HPDE6-E6E7 (cell line): ENCODE results near the gene TTC33.
"Not testable (repeated sequence)": the region's sequence is repeated elsewhere in the genome, so short reads cannot be mapped to it uniquely, and the experiment has no call there.

Experiments
- DNase-seq: peaks from one replicate; pipeline ENCODE4 v3.0.0; 2011; ENCODE audit warnings: missing footprints; ENCODE audit errors: extremely low spot score

TTC33 gene

GRCh38 chr5:40571729-40572128, 184.0 kb downstream of the TTC33 start:
- DNase-seq: no peak

GRCh38 chr5:40570408-40571129, 185.2 kb downstream of the TTC33 start:
- DNase-seq: no peak

DNA sequence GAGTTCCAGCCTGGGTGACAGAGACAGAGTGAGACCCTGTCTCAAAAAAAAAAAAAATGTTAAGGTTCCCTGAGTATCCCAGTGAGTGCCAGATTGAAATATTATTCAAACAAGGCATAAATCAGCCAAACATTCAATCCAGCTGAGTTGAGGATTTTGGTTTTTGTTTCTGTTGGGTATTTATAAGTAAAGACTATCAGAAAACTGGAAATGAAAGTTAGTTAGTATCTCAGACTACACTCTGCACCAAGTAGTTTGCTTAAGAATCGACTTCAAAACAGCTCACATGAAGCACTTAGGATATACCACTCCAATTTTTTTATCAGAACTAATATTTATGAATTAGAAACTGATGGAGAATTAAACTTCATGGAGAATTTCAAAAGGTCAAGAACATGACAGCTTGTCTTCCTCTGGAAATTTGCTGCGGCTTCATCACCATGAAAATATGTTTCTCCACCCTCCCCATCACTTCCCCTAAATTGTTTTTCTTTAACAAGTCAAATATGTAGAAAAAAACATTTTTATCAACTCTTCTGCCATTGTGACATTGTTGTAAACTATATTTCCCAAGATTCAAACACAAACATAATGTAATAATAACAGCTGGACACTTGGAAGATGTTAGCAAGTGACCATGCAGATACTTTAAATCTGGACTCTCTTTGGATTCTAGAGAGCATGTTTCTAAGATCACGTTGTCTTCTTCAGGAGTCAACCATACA, 186.1 kb downstream of the TTC33 start:
- DNase-seq: no peak

DNA sequence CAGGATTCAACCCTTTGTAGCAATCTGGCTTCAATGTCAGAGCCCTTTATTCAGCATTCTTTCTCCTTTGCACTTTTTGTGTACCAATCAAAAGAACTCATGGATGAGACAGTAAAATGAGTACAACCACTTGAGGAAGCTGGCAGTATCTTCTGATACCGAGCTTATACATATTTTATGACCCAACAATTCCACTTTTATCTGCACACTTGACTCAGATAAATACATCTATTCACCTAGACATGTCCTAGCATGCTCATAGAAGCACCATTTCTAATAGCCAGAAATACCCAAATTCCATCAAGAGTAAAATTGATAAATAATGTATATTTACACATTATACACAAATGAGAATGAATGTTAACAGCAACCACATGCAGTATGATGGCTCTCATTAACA, 187.2 kb downstream of the TTC33 start:
- no peak for DNase-seq

GRCh38 chr5:40563173-40563572, 192.6 kb downstream of the TTC33 start:
- not testable (repeated sequence) for DNase-seq

DNA sequence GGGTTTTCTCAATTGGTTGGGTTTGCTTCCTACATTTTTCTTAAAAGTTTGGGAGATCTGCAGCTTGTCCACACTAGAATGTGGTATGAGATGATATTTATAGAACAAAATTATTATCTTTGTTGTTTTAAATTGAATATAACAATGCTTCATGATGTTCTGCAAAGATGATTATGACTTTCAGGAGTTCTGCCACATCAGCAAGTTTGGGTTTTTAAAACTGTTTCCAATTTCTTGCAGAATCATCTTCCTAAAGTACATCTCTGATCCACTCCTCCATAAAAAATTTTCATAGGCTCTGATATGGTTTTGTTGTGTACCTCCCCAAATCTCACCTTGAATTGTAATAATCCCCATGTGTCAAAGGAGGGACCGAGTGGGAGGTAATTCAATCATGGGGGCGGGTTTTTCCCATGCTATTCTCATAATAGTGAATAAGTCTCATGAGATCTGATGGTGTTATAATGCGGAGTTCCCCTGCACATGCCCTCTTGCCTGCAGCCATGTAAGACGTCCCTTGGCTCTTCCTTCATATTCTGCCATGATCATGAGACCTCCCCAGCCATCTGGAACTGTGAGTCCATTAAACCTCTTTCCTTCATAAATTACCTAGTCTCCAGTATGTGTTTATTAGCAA, 195.2 kb downstream of the TTC33 start:
- no peak for DNase-seq

- no peak for DNase-seq
These were observed 196.5 kb downstream of the TTC33 start for GRCh38 chr5:40559306-40559705.

GRCh38 chr5:40557501-40557900, 198.3 kb downstream of the TTC33 start:
- no peak for DNase-seq

DNA sequence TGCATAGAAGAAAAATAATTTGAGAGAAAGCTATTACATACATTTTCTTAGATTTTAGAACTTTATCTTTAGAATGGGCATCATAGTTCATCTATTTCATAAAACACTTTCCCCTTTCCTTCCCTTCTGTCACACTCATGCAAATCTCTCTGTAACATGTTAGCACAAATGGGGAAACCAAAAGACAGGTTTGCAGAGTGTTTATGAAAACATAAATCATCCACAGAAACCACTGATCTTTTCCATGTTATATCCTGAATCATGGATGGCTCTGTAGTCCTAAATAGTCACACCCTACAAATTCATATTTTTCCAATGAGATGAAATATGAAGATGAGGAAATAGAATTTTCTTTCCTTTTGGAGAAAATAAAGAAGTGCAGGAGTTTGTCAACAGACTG, 198.9 kb downstream of the TTC33 start:
- no peak for DNase-seq

GRCh38 chr5:40555886-40556285, 199.9 kb downstream of the TTC33 start:
- no peak for DNase-seq

DNA sequence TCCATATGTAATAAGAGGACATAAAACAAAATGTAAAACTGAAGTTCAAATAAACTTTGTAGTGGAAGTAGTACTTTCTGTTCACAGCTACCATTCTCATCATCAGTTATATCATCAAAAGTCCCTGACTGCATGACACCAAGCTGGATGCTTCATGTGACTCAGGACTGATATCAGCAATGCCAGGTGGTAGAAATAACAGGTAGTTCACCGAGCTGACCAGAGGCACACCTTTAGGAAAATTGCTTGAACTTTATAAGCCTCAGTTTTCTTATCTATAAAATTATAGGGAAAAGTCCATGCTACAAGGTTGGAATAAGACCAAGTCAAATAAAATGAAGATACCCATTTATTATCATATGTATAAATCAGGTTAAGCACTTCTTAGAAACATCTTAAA, 200.9 kb downstream of the TTC33 start:
- DNase-seq: no peak

DNA sequence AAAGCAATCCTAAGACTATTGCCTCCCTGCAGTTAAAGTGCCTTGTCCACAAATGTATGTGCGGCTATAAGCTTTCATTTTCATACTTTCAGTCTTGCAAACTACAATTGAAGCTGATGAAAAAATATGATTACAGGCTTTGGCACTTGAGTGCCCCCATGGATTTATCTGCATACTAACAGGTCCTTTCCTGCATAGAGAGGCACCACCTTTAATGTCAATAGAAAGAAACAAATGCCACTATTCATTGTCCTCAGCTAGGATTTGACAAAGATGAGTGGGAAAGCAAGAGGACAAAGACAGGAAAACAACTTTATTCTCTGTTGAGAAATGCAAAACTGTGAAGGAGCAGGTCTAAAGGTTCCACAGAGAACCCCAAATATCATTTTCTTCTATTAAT, 201.7 kb downstream of the TTC33 start:
- no peak for DNase-seq

DNA sequence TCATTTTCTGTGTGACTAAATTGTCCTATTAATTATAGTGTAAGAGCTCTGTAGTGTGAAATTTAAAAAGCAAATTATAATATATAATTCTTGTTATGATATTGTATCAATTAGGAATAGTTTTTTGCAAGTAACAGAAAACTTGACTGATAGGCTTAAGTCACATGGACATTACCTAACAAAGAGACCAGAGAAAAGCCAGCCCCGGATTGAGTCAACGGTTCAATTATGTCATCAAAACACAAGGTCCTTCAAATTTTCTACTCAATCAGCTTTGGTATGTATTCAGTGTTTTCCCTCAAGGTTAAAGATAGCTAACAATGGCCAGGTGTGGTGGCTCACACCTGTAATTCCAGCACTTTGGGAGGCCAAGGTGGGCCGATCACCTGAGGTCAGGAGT, 202.8 kb downstream of the TTC33 start:
- DNase-seq: no peak

GRCh38 chr5:40551496-40552491, 204.0 kb downstream of the TTC33 start:
- DNase-seq: peak; percentile 63

- no peak for DNase-seq
These were observed 205.3 kb downstream of the TTC33 start for GRCh38 chr5:40550481-40550880.

- DNase-seq: no peak
These were observed 206.1 kb downstream of the TTC33 start for GRCh38 chr5:40549616-40550015.

- no peak for DNase-seq
These were observed 207.7 kb downstream of the TTC33 start for GRCh38 chr5:40547994-40548575.

- no peak for DNase-seq
These were observed 208.2 kb downstream of the TTC33 start for GRCh38 chr5:40547557-40547956.

DNA sequence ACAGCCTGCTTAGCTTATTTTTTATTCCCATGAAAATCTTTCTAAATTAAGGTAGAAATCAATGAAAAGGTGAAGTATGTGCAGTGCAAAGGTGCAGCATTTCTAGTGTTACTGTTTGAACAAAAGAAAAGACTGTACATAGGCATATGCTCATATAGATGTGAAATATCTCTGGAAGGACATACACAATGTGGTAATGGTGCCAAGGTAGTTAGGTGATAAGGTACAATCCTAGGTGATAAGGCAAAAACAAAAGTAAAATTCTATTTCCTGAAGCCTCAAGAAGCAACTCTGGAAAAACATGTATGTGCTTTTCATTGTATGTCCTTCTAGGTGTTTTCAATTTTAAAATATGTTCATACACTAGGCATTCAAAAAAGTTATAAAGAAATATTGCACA, 215.5 kb downstream of the TTC33 start:
- no peak for DNase-seq

DNA sequence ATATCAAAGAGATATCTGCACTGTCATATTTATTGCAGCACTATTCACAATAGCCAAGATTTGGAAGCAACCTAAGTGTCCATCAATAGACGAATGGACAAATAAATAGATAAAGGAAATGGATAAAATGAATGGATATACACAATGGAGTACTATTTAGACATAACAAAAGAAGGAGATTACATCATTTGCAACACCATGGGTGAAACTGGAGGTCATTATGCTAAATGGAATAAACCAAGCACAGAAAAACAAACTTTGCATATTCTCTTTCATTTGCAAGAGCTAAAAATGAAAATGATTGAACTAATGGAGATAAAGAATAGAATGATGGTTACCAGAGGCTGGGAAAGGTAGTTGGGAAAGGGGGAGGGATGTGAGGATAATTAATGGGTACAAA, 231.1 kb downstream of the TTC33 start:
- no peak for DNase-seq

DNA sequence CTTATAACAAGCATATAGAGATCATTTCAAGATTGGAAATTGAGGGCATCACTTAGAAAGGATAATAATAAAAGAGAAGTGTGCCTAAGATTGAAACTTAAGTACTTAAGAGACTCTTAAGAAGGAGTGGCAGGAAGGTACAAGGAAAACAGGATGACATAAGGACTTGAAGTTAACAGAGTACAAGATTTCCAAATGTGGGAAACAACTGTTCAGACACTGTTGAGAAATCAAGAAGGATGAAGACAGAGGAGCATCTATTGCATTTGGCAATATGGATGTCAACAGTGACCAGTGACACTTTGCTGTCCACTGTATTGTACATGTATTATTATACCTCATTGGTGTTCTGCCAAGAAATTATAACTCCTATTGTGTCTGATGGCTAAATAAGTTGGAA, 233.8 kb downstream of the TTC33 start:
- no peak for DNase-seq
